Measurements from ENCODE around the gene GSTA4.
"Not testable (repeated sequence)": the region's sequence is repeated elsewhere in the genome, so short reads cannot be mapped to it uniquely, and the experiment has no call there.

The GSTA4 gene

GRCh38 chr6:52975580-52975979 lies 19.5 kb downstream of the GSTA4 start:
- peak; percentile 38 for DNase-seq (ENCODE audit: low spot score)

- no peak for DNase-seq (ENCODE audit: low spot score)
These were observed 22.1 kb downstream of the GSTA4 start for GRCh38 chr6:52972989-52973388.

GRCh38 chr6:52969359-52969758 lies 25.7 kb downstream of the GSTA4 start:
- no peak for DNase-seq (ENCODE audit: low spot score)

- no peak for DNase-seq (ENCODE audit: low spot score)
These were observed 29.0 kb downstream of the GSTA4 start for GRCh38 chr6:52966101-52966500.

- no peak for DNase-seq (ENCODE audit: low spot score)
These were observed 29.7 kb downstream of the GSTA4 start for GRCh38 chr6:52965380-52965779.

GRCh38 chr6:52964318-52964717 lies 30.8 kb downstream of the GSTA4 start:
- DNase-seq (ENCODE audit: low spot score): no peak

- DNase-seq (ENCODE audit: low spot score): no peak
These were observed 32.4 kb downstream of the GSTA4 start for GRCh38 chr6:52962701-52963100.

GRCh38 chr6:52961022-52961421 lies 34.1 kb downstream of the GSTA4 start:
- not testable (repeated sequence) for DNase-seq (ENCODE audit: low spot score)

- DNase-seq (ENCODE audit: low spot score): not testable (repeated sequence)
These were observed 34.9 kb downstream of the GSTA4 start for GRCh38 chr6:52960211-52960610.

- DNase-seq (ENCODE audit: low spot score): no peak
These were observed 36.4 kb downstream of the GSTA4 start for GRCh38 chr6:52958546-52959255.

GRCh38 chr6:52955871-52956270 lies 39.2 kb downstream of the GSTA4 start:
- DNase-seq (ENCODE audit: low spot score): no peak

- DNase-seq (ENCODE audit: low spot score): no peak
These were observed 40.9 kb downstream of the GSTA4 start for GRCh38 chr6:52953911-52954839.

- no peak for DNase-seq (ENCODE audit: low spot score)
These were observed 48.8 kb downstream of the GSTA4 start for GRCh38 chr6:52946306-52946705.

GRCh38 chr6:52942821-52943220 lies 52.3 kb downstream of the GSTA4 start:
- DNase-seq (ENCODE audit: low spot score): not testable (repeated sequence)

- no peak for DNase-seq (ENCODE audit: low spot score)
These were observed 52.9 kb downstream of the GSTA4 start for GRCh38 chr6:52942221-52942620.

- DNase-seq (ENCODE audit: low spot score): peak; percentile 67
These were observed 57.2 kb downstream of the GSTA4 start for GRCh38 chr6:52937908-52938307.

GRCh38 chr6:52933778-52934177 lies 61.3 kb downstream of the GSTA4 start:
- DNase-seq (ENCODE audit: low spot score): no peak

- no peak for DNase-seq (ENCODE audit: low spot score)
These were observed 63.7 kb downstream of the GSTA4 start for GRCh38 chr6:52931351-52931750.

GRCh38 chr6:52929321-52930164 lies 65.5 kb downstream of the GSTA4 start:
- peak; percentile 83 for DNase-seq (ENCODE audit: low spot score)

Measured in AG08395 (cell line).